GM12801 (cell line): ENCODE measurements around the gene RPL3.

Source experiments
- TF ChIP-seq, protein P1 (sequence below): IDR thresholded peaks from one replicate; pipeline ENCODE4 v1.5.1; 2011; ENCODE audit warnings: control low read depth; ENCODE audit not compliant: insufficient read length; ENCODE audit errors: extremely low read depth

RPL3 gene

DNA sequence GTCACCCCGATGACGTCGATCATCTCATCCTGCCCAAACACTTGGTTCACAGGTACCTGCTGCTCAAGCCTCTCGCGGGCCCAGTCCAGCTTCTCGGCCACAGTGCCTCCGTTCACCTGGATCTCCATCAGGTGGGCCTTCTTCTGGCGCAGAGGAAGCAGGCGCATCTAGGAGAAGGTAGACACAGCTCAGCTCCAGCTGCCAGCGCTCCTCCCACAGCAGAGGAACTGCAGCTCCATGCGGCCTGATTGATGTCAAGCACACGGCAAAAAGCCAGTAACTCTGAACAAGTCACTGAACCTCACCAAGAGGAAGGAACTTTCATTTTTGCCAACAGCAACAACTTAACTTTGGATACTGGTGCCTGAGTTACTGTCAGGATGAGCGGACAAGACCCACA lies 4.0 kb downstream of the RPL3 start:
- TF ChIP-seq, protein P1, sequence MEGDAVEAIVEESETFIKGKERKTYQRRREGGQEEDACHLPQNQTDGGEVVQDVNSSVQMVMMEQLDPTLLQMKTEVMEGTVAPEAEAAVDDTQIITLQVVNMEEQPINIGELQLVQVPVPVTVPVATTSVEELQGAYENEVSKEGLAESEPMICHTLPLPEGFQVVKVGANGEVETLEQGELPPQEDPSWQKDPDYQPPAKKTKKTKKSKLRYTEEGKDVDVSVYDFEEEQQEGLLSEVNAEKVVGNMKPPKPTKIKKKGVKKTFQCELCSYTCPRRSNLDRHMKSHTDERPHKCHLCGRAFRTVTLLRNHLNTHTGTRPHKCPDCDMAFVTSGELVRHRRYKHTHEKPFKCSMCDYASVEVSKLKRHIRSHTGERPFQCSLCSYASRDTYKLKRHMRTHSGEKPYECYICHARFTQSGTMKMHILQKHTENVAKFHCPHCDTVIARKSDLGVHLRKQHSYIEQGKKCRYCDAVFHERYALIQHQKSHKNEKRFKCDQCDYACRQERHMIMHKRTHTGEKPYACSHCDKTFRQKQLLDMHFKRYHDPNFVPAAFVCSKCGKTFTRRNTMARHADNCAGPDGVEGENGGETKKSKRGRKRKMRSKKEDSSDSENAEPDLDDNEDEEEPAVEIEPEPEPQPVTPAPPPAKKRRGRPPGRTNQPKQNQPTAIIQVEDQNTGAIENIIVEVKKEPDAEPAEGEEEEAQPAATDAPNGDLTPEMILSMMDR = no peak

DNA sequence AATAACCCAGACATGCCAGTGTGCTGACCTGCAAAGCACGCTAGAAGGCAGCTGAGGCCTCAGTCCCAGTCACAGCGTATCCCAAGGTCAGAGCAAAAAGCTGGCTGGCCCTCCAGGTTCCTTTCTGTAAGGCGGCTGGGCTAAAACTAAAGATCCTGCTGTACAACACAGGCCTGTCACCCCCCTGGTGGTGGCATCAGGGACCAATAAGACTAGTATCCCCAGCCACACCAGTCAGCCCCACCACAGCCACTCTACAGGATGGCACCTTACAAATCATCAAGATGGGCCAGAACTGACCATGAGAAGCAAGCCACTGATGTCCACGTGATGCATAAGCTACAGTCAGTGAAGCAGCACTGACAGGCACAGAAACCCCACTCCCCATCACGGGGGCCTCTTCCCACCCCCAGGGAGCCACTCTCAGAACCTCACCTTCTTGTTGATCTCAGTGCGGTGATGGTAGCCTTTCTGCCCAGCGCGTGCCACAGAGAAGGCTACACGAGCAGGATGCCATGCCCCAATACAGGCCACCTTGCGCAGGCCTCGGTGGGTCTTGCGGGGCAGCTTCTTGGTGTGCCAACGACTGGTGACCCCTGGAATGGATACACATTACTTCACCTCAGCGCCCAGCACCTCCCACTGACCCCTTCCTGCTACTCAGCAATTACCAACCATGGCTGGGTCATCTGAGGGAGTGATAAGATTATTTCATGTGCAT lies 5.0 kb downstream of the RPL3 start:
- TF ChIP-seq, protein P1 = no peak

DNA sequence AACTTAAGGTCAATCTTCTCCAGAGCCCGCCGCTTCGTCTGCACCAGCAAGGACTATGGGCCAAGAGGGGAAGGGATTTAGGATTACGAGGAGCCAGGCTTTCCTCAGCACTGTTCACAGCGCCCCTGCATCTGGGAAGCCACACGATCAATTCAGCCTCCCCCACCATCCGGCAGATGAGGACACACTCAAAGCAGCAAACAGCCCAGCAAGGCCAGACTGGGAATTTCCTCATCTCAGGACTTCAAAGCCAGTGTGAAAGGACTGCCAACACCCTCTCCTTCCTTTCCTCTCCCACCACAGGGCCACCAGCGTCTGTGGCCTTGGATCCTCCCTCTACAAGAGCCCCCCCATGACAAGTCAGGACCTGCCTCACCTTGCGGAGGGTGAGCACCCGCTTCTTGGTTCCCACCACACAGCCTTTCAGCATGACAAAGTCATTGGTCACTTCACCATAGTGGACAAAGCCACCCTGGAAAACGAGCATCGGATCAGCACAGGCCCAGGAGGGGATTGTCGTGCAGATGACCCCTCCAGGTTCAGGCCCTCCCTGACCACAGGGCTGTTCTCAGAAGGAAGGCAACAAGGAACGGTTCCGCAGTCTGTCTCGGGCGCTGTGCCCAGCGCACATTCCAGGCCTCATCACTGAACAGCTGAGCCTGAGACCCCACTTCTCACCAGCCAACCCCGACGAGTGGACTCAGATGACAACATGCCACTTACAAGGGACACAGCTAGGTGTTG lies 6.0 kb downstream of the RPL3 start:
- TF ChIP-seq, protein P1 = no peak

DNA sequence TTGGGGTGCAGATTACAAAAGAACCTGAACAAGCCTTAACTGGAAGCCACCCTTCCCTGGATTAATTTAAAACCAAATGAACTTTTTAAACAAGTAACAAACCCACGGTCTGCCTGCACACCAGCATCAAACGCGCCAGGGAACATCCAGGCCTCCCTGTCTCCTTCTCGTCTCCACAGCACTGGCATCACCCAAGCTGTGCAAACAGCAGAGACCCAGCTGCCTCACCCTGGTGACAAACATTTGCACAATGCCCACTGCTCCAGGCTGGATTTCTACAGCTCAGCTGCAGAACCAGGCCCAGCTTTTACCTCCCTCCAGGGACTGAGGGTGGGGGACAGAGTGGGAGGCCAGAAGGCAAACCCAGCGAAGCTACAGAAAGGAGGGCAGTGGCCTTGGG lies 7.0 kb downstream of the RPL3 start:
- TF ChIP-seq, protein P1 = no peak

DNA sequence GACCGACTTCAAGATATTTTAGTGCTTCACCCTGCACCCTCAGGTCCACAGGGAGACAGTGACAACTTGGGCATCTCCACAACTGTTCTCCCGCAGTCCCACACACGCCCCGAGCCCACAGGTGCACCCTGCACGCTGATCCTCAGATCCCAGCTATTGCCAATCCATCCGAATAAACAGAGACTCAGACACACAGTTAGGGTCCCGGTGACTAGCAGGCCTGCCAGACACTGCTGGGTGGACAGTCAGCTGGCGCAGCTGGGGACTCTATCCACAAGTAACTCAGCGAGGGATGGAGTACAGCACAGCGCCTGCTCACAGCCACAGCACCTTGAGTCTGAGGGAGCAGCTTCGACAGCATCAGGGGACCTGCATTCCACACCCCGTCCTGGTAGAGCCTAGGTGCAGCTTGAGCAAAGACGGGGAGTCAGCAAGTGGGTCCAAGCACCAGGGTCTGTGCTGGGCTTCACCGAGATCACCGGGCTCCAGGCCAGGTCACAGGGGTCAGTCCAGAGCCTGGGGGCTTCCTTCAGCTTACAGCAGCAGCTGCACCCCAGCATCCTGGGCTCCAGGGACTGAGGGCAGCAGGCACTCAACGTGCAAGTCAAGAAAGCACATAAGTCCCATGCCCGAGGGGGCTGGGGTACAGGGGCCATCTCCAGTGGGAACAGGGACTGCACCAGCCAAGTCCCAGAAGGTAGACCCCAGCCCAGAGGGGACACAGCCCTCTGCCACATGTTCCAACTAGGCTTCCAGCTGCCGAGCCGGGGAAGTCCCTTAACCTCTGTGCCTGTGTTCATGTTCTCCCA lies 7.6 kb downstream of the RPL3 start:
- TF ChIP-seq, protein P1 = no peak

DNA sequence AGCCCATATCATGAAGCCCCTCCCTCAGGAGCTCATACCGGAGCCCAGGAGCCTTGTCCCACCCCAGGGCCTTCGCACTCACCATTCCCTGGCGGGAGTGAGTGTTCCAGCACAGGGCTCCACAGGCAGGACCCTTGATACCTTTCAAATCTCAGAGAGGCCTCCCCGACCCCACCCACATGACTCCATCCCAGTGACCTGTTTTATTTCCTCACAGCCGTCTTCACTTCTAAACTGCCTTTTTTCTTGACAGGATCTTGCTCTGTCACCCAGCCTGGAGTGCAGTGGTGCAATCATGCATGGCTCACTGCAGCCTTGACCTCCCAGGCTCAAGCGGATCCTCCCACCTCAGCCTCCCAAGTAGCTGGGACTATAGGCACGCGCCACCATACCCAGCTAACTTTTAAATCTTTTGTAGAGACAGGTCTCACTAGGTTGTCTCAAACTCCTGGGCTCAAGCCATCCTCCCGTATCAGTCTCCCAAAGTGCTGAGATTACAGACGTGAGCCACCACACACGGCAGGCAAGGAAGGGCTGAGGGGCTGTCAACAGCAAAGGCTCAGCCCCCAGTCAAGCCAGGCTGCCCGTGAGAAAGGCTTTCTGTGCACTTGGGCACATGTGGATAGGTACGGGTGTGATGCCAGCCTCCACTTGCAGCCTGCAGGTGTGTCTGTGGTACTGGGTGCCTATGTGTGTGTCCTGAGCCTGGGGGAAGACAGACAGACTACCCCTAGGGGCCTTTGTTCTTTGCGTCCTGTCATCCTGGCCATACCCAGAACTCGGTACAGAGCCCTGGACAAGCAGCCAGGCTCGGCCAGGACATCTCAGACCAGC lies 9.3 kb downstream of the RPL3 start:
- TF ChIP-seq, protein P1 = no peak
